SIG-M5 (cell line): ENCODE data around the gene PSMB11.
"Not testable (repeated sequence)": the region's sequence is repeated elsewhere in the genome, so short reads cannot be mapped to it uniquely, and the experiment has no call there.

Experiments
- DNase-seq: peaks from one replicate; lab custom pipeline; 2025; lab: John Stamatoyannopoulos, UW

The PSMB11 gene

GRCh38 chr14:23042162-23042965 is at the start of gene PSMB11:
PSMB11 (plus strand) TSS chr14:23042212; CDS start chr14:23042226, 14 bp downstream.
- DNase-seq, result no peak

- DNase-seq, result no peak
These were observed 48.5 kb upstream of the PSMB11 start for GRCh38 chr14:22993517-22993916.

GRCh38 chr14:22994762-22995275 is 47.2 kb upstream of the PSMB11 start:
- DNase-seq, result no peak

GRCh38 chr14:22995889-22996625 is 46.0 kb upstream of the PSMB11 start:
- no peak for DNase-seq

- no peak for DNase-seq
These were observed 45.0 kb upstream of the PSMB11 start for GRCh38 chr14:22996768-22997654.

GRCh38 chr14:22997676-22998323 is 44.2 kb upstream of the PSMB11 start:
- no peak for DNase-seq

GRCh38 chr14:22998329-22999012 is 43.5 kb upstream of the PSMB11 start:
- no peak for DNase-seq

- DNase-seq, result no peak
These were observed 41.2 kb upstream of the PSMB11 start for GRCh38 chr14:23000860-23001259.

GRCh38 chr14:23002592-23002991 is 39.4 kb upstream of the PSMB11 start:
- DNase-seq, result no peak

GRCh38 chr14:23004274-23004673 is 37.7 kb upstream of the PSMB11 start:
- not testable (repeated sequence) for DNase-seq

- DNase-seq, result no peak
These were observed 36.4 kb upstream of the PSMB11 start for GRCh38 chr14:23005451-23006187.

GRCh38 chr14:23006188-23006534 is 35.9 kb upstream of the PSMB11 start:
- no peak for DNase-seq

GRCh38 chr14:23006544-23007419 is 35.2 kb upstream of the PSMB11 start:
- DNase-seq, result peak; percentile 85

GRCh38 chr14:23008831-23009230 is 33.2 kb upstream of the PSMB11 start:
- DNase-seq, result peak; percentile 7

GRCh38 chr14:23009483-23009938 is 32.5 kb upstream of the PSMB11 start:
- DNase-seq, result no peak

- DNase-seq, result no peak
These were observed 31.9 kb upstream of the PSMB11 start, which contains the start of gene C14orf93 for GRCh38 chr14:23009939-23010726. C14orf93 (minus strand) TSS chr14:23010143; CDS start chr14:22999023, 11,120 bp downstream.

- no peak for DNase-seq
These were observed 28.8 kb upstream of the PSMB11 start for GRCh38 chr14:23013054-23013748.

GRCh38 chr14:23013749-23014054 is 28.3 kb upstream of the PSMB11 start:
- DNase-seq, result not testable (repeated sequence)
